T-helper 1 cell treated with Interleukin-12 subunit alpha and Interleukin-12 subunit beta and Interleukin-4 antibody, amounts not matched to agents 30 ng/mL and 1 ng/mL, for 36 hours (primary cell): ENCODE data around the gene CPD. TPM values are rescaled to one million over a fixed set of nuclear protein-coding genes. Genes with fewer than 3 reads are reported as not detected.
"Not testable (repeated sequence)": the region's sequence is repeated elsewhere in the genome, so short reads cannot be mapped to it uniquely, and the experiment has no call there.

ENCODE experiments used
- intact Hi-C: fragments of 100-400 bp; cut with micrococcal nuclease; formaldehyde crosslinking; loops from one replicate; pipeline ENCODE4 v1.15.1; 2024
- total RNA-seq: library from RNA; stranded (reverse); gene quantifications from 2 replicates; pipeline ENCODE4 v1.2.3, GENCODE V29; 2022

Gene CPD
- total RNA-seq, 1 donor from 2014 or later: 25.8 TPM

DNA sequence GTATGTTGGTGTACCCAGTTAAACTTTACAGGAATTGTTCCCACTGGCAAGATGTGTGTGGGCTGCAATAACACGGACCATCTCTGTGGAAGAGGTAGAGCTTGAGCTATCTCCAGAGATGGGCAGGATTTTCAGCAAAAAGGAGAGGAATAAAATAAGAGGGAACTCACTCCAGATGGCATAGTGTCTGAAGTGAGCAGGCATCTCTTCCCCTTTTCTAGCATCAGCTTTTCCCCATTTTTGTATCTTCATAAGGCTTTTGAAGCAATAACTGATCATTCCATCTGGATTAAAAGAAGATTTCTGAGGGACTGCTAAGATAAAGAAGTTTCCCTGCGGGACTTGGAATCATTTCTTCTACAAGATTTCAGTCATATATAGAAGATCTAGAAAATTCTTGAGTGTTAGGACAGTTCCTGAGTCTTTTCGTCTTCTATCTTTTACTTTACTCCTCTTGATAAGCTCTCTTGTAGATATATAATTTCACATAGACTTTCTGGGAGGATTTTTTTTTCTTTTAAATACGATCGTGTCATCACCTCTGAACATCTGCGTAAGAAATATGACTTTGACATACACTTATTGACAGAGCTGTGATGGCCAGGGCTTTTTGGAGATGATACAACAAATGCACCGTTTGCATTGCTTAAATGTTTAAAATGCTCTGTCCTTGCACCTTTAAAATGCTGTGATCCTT, 2.1 kb downstream of the CPD start:
- intact Hi-C loops: no loop called here

GRCh38 chr17:30381340-30381659, 2.6 kb downstream of the CPD start:
- intact Hi-C loops: no loop called here

GRCh38 chr17:30382345-30382744, 3.6 kb downstream of the CPD start:
- intact Hi-C loops: no loop called here

- intact Hi-C loops: no loop called here
Measured at GRCh38 chr17:30388321-30389179, 9.8 kb downstream of the CPD start.

GRCh38 chr17:30389756-30390300, 11.1 kb downstream of the CPD start:
- intact Hi-C loops: no loop called here

DNA sequence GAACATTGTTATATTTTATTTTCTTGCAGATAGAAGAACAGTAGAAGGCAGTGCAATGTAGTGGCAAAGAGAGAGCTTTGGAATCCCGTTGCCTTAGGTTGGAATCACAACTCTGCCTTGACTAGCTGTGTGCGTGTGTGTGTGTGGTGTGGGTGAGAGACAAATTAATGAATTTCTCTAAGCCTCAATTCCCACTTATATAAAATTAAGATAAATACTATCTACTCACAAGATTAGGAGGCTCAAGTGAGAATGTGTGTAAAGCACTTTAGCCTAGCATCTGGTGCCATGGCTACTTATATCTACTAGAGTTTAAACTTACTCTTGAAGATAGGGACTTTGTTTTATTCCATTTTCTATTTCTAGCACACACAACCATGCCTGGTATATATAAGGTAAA, 12.8 kb downstream of the CPD start:
- intact Hi-C loops: no loop called here

GRCh38 chr17:30393491-30393890, 14.8 kb downstream of the CPD start:
- intact Hi-C loops: no loop called here

DNA sequence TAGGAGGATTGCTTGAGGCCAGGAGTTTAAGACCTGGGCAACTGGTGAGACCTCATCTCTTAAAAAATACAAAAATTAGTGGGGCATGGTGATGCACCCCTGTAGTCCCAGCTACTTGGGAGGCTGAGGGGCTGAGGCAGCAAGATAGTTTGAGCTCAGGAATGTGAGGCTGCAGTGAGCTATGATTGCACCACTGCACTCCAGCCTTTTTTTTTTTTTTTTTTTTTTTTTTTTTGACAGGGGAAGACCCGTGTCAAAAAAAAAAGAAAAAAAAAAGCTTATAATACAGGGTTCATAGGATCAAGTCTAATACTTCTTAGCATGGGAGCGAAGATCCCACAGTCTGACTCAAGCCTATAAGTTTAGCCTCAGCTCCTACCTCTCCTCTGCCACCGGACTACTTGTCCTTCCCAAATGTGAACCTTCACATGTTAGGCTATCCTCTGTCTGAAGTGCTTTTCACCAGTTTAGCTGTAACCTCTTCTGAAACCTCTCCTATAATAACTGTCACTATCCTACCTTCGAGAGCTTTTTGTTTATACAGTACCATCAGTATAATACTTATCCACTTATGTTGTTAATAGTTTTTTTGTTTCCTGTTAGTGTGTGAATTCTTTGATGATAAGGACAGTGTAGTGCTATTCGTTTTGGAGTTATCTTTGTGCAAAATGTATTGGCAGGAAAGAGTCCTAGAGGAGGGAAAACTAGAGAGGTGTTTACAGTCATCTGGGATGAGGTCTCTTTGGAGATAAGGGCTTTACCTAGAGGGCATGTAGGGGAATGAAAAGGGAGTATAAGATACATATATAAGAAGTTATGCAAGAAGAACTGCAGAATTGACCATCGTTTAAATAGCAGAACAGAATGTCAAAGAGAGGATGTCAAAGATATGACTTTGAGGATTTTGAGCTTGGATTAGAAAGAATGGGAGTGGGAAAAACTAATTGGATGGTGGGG, 15.5 kb downstream of the CPD start:
- intact Hi-C loops: no loop called here

GRCh38 chr17:30395398-30396022, 16.8 kb downstream of the CPD start:
- intact Hi-C loops: no loop called here

DNA sequence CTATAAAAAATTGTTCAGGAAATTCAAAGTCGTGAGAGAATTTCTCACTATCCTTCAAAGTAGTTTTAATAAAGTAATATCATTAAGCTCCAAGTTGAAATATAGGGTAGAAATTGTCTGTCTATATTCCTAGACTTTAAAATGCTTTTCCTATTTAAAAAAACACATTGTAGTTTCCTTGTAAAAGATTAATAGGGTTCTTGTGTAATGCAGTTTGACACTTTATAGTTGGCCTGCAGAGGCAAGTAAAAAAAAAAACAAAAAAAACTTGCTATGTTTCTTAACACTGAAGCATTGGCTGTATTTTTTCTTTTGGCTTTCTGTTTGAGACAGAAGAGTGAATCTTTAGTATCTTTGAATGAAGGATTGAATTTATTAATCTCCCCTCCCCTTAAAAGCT, 17.4 kb downstream of the CPD start:
- intact Hi-C loops: no loop called here

DNA sequence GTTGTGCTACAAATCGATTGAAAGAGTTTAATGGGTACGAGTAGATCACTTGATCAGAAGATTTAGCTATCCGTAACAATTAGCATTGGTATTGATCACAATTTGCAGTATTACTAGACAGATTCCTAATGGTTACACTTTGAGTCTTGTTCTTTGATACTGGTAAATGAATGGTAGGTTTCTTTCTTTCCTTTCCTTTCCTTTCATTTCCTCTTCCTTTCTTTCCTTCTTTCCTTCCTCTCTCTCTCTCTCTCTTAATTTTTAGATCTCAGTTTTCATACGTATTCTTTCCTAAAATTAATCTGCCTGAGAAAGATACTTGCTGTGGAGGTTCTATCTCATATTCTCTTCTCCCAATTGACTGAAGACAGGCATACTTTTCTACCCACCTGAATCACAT, 17.9 kb downstream of the CPD start:
- intact Hi-C loops: no loop called here

- intact Hi-C loops: no loop called here
Measured at GRCh38 chr17:30398328-30399041, 19.8 kb downstream of the CPD start.

DNA sequence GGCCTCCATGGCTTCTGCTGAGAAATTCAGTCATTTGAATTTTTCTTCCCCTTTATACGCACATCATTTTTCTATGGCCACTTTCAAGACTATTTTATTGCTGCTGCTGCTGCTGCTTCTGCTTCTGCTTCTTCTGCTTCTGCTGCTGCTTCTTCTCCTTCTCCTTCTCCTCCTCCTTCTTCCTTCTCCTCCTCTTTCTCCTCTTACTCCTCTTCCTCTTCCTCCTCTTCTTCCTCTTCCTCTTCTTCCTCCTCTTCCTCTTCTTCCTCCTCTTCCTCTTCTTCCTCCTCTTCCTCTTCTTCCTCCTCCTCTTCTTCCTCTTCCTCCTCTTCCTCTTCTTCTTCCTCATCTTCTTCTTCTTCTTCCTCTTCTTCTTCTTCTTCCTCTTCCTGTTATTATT, 22.4 kb downstream of the CPD start:
- intact Hi-C loops: no loop called here

- intact Hi-C loops: no loop called here
Measured at GRCh38 chr17:30405161-30405560, 26.4 kb downstream of the CPD start.

DNA sequence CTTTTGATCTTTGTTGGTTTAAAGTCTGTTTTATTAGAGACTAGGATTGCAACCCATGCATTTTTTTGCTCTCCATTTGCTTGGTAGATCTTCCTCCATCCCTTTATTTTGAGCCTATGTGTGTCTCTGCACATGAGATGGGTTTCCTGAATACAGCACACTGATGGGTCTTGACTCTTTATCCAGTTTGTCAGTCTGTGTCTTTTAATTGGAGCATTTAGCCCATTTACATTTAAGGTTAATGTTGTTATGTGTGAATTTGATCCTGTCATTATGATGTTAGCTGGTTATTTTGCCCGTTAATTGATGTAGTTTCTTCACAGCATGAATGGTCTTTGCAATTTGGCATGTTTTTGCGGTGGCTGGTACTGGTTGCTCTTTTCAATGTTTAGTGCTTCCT, 31.9 kb downstream of the CPD start:
- intact Hi-C loops: not testable (repeated sequence)

GRCh38 chr17:30412008-30412496, 33.3 kb downstream of the CPD start:
- intact Hi-C loops: not testable (repeated sequence)

DNA sequence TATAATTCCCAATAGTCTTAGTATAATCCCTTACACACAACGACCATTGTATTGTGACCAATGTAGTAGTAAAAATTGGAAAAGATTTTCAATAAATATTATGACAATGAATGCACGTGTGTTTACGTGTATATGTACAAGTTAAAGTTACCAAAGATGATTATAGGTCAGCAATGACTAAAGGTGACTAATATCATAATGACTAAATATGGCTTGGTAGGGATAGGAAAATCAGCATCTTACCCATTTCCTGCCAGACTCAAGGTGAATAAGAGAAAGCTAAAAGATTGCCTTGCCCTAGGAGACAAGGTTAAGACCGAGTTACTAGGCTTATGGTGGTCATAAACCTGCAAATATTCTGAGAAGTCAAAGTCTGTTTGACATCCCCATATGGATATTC, 34.4 kb downstream of the CPD start:
- intact Hi-C loops: no loop called here

DNA sequence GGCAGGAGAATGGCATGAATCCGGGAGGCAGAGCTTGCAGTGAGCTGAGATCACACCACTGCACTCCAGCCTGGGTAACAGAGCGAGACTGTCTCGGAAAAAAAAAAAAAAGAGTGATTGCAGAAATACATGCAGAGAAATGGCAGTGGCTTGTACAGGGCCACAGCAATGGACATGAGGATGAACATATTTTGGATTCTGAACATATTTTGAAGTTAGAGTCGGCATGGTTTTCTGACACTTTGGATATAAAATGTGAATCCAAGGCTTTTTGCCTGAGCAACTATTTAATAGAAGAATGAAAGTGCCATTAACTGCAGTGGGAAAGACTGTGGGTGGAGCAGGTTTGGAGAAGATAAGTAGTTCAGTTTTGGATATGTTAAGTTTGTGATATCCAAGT, 35.8 kb downstream of the CPD start:
- intact Hi-C loops: no loop called here

- intact Hi-C loops: no loop called here
Measured at GRCh38 chr17:30415491-30415890, 36.8 kb downstream of the CPD start.

GRCh38 chr17:30418070-30418469, 39.3 kb downstream of the CPD start:
- intact Hi-C loops: not testable (repeated sequence)
